GM12892 (cell line): ENCODE results near the gene CAMTA1.

ENCODE experiments used
- POLR2A ChIP-seq: IDR thresholded peaks from 2 replicates; pipeline ENCODE4 v1.6.1; 2011; ENCODE audit warnings: low read depth, low read length, control low read depth
- TAF1 ChIP-seq: IDR thresholded peaks from 2 replicates; pipeline ENCODE4 v1.6.1; 2011; ENCODE audit warnings: low read depth, mild to moderate bottlenecking, control low read depth, low read length, borderline replicate concordance

DNA sequence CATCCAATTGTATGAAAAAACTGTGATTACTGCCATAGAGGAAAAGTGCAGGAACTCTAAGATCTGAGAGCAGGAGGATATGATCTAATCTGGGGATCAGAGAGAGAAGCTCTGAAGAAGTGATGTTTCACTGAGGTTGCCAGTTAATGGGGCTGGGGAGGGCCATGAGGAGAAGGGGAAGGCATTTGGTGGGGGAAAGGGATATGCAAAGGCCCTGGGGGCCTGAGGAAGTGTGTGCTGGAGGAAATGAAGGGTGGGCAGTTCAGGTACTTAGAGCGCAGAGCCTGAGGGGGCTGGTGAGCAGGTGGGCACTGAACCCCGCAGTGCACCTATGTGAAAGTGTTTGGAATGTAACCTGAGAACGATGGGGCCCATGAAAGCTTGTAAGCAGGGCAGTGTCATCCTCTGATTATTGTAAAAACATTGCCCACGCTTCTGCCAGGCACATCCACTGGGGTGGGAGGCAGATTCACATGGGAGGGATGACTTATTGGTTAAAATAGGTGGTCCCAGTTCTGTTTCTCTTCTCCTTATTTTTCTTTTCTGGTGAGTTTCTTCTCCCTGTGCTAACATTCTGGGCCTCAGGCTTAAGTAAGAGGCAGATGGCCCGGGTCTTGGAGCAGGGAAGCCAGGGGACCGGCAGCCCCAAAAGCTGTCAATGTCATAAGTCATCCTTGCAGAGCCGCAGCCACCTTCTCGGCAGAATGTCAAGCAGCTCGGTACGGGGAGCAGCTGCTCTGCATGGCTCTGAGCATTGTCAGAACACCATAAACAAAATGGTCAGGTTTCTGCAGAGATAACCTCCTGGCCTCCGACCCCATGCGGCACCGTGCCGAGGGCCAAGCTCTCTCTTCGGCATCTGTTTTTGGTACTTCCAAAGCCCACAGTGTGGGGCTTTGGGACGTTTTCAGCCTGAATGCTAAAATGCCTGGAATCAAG lies 493.8 kb downstream of the CAMTA1 start:
- no peak for TF ChIP-seq POLR2A
- no peak for TF ChIP-seq TAF1
